SU-DHL-6 (cell line): ENCODE results near the gene RASGRP3.

ENCODE experiments used
- EZH2phosphoT487 ChIP-seq: fragments of 200-600 bp; sonication (generic), shearing (Covaris generic); conservative IDR thresholded peaks from 2 replicates; pipeline ENCODE4 v1.6.1; 2018; ENCODE audit warnings: mild to moderate bottlenecking, antibody characterized with exemption, low read length, moderate library complexity, mixed read lengths
- TF ChIP-seq, protein P1 (sequence below): fragments of 200-600 bp; sonication (generic); IDR thresholded peaks from one replicate; pipeline ENCODE4 v1.5.1; 2017; ENCODE audit warnings: antibody characterized with exemption, mild to moderate bottlenecking, low read length, moderate library complexity; ENCODE audit not compliant: insufficient read depth, poor library complexity, severe bottlenecking

DNA sequence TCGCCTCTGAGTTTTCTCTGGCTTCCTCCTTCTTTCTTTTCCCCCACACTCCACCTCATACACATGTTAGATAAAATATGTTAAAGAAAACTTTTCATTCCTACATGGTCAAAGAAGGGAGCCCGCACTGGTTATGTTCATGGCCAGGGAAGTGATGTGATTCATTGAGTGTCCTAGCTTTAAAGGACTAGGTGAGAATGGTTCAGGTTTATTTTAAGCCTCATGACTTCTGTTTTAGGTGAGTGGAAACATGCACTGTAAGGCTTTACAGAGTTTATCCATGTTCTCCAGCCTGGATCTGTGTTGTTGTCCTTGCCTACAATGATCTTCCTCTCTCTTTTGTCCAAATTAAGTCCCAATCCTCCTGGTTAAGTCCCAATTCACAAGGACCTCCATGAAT is 56.5 kb downstream of the RASGRP3 start:
- TF ChIP-seq, protein P1, sequence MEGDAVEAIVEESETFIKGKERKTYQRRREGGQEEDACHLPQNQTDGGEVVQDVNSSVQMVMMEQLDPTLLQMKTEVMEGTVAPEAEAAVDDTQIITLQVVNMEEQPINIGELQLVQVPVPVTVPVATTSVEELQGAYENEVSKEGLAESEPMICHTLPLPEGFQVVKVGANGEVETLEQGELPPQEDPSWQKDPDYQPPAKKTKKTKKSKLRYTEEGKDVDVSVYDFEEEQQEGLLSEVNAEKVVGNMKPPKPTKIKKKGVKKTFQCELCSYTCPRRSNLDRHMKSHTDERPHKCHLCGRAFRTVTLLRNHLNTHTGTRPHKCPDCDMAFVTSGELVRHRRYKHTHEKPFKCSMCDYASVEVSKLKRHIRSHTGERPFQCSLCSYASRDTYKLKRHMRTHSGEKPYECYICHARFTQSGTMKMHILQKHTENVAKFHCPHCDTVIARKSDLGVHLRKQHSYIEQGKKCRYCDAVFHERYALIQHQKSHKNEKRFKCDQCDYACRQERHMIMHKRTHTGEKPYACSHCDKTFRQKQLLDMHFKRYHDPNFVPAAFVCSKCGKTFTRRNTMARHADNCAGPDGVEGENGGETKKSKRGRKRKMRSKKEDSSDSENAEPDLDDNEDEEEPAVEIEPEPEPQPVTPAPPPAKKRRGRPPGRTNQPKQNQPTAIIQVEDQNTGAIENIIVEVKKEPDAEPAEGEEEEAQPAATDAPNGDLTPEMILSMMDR: no peak
- TF ChIP-seq EZH2phosphoT487: no peak
